ENCODE measurements around the gene SLC25A40. TPM values are rescaled to one million over a fixed set of nuclear protein-coding genes. Genes with fewer than 3 reads are reported as not detected.
"Not testable (repeated sequence)": the region's sequence is repeated elsewhere in the genome, so short reads cannot be mapped to it uniquely, and the experiment has no call there.

The SLC25A40 gene
- total RNA-seq, 2 experiments from 2014 or later, result 36.1 to 45.9 TPM

GRCh38 chr7:87833130-87833529 is 43.0 kb downstream of the SLC25A40 start:
- DNase-seq, result no peak
- H3K27me3 Mint-ChIP-seq, result no peaks in the 10 kb centered on the region
- H3K27ac Mint-ChIP-seq, result no peak overlapping the region
- H3K4me1 Mint-ChIP-seq, result no peaks in the 10 kb centered on the region
- H3K36me3 Mint-ChIP-seq, result peaks cover 15% of the 10 kb centered on the region
- H3K4me3 Mint-ChIP-seq, result no peak overlapping the region
- H3K9me3 Mint-ChIP-seq, result peaks cover 10% of the 10 kb centered on the region

GRCh38 chr7:87831097-87831496 is 45.1 kb downstream of the SLC25A40 start:
- H3K4me1 Mint-ChIP-seq, result no peaks in the 10 kb centered on the region
- DNase-seq, result no peak
- H3K4me3 Mint-ChIP-seq, result no peak overlapping the region
- H3K36me3 Mint-ChIP-seq, result peaks cover 21% of the 10 kb centered on the region
- no peaks in the 10 kb centered on the region for H3K27me3 Mint-ChIP-seq
- no peak overlapping the region for H3K27ac Mint-ChIP-seq
- H3K9me3 Mint-ChIP-seq, result peaks cover 15% of the 10 kb centered on the region

- not testable (repeated sequence) for H3K27me3 Mint-ChIP-seq, H3K4me3 Mint-ChIP-seq
- peaks cover 31% of the 10 kb centered on the region for H3K9me3 Mint-ChIP-seq
Measured at GRCh38 chr7:87828383-87828782, 47.8 kb downstream of the SLC25A40 start.

GRCh38 chr7:87825369-87825768 is 50.8 kb downstream of the SLC25A40 start:
- peaks cover 27% of the 10 kb centered on the region for H3K36me3 Mint-ChIP-seq
- not testable (repeated sequence) for H3K4me1 Mint-ChIP-seq, H3K4me3 Mint-ChIP-seq, H3K27me3 Mint-ChIP-seq, H3K27ac Mint-ChIP-seq, DNase-seq
- H3K9me3 Mint-ChIP-seq, result peaks cover 33% of the 10 kb centered on the region

More at GRCh38 chr7:87828383-87828782, 47.8 kb downstream of the SLC25A40 start:
- H3K36me3 Mint-ChIP-seq, result peaks cover 32% of the 10 kb centered on the region
- not testable (repeated sequence) for DNase-seq, H3K4me1 Mint-ChIP-seq, H3K27ac Mint-ChIP-seq

GRCh38 chr7:87822056-87822455 is 54.1 kb downstream of the SLC25A40 start:
- H3K4me3 Mint-ChIP-seq, H3K27me3 Mint-ChIP-seq, DNase-seq, H3K4me1 Mint-ChIP-seq, H3K27ac Mint-ChIP-seq: not testable (repeated sequence)
- Mint-ChIP-seq H3K9me3 (peaks cover 23% of the 10 kb centered on the region), H3K36me3 (peaks cover 18% of the 10 kb centered on the region)

GRCh38 chr7:87818336-87818735 is 57.8 kb downstream of the SLC25A40 start:
- no peak overlapping the region for H3K27ac Mint-ChIP-seq
- peaks cover 5% of the 10 kb centered on the region for H3K4me1 Mint-ChIP-seq
- DNase-seq, result no peak
- H3K4me3 Mint-ChIP-seq, result no peak overlapping the region
- H3K9me3 Mint-ChIP-seq, result peaks cover 2% of the 10 kb centered on the region
- H3K36me3 Mint-ChIP-seq, result no peaks in the 10 kb centered on the region
- H3K27me3 Mint-ChIP-seq, result no peaks in the 10 kb centered on the region

GRCh38 chr7:87816389-87816788 is 59.8 kb downstream of the SLC25A40 start:
- Mint-ChIP-seq H3K36me3 (no peaks in the 10 kb centered on the region), H3K4me1 (peaks cover 5% of the 10 kb centered on the region), H3K27me3 (no peaks in the 10 kb centered on the region), H3K9me3 (no peaks in the 10 kb centered on the region), H3K4me3 (no peak overlapping the region), H3K27ac (no peak overlapping the region)
- DNase-seq, result no peak

GRCh38 chr7:87810726-87811125 is 65.4 kb downstream of the SLC25A40 start:
- no peaks in the 10 kb centered on the region for H3K27me3 Mint-ChIP-seq
- H3K27ac Mint-ChIP-seq, result no peak overlapping the region
- no peak overlapping the region for H3K4me3 Mint-ChIP-seq
- DNase-seq, result no peak
- H3K9me3 Mint-ChIP-seq, result no peaks in the 10 kb centered on the region
- H3K4me1 Mint-ChIP-seq, result no peaks in the 10 kb centered on the region
- H3K36me3 Mint-ChIP-seq, result no peaks in the 10 kb centered on the region

GRCh38 chr7:87810130-87810529 is 66.0 kb downstream of the SLC25A40 start:
- Mint-ChIP-seq H3K4me3 (no peak overlapping the region), H3K9me3 (no peaks in the 10 kb centered on the region), H3K27ac (no peak overlapping the region), H3K4me1 (no peaks in the 10 kb centered on the region), H3K36me3 (no peaks in the 10 kb centered on the region), H3K27me3 (no peaks in the 10 kb centered on the region)
- no peak for DNase-seq

GRCh38 chr7:87806150-87806549 is 70.0 kb downstream of the SLC25A40 start:
- H3K9me3 Mint-ChIP-seq, result no peaks in the 10 kb centered on the region
- no peak overlapping the region for H3K27ac Mint-ChIP-seq
- no peak for DNase-seq
- no peaks in the 10 kb centered on the region for H3K27me3 Mint-ChIP-seq
- no peaks in the 10 kb centered on the region for H3K36me3 Mint-ChIP-seq
- no peak overlapping the region for H3K4me3 Mint-ChIP-seq
- no peaks in the 10 kb centered on the region for H3K4me1 Mint-ChIP-seq

- H3K27ac Mint-ChIP-seq, result no peak overlapping the region
- no peak for DNase-seq
- no peak overlapping the region for H3K4me3 Mint-ChIP-seq
- no peaks in the 10 kb centered on the region for H3K36me3 Mint-ChIP-seq
- H3K4me1 Mint-ChIP-seq, result no peaks in the 10 kb centered on the region
- no peaks in the 10 kb centered on the region for H3K9me3 Mint-ChIP-seq
- H3K27me3 Mint-ChIP-seq, result peaks cover 11% of the 10 kb centered on the region
Measured at GRCh38 chr7:87797798-87798403, 78.3 kb downstream of the SLC25A40 start.

- peaks cover 16% of the 10 kb centered on the region for H3K27me3 Mint-ChIP-seq
- DNase-seq, result no peak
- H3K27ac Mint-ChIP-seq, result no peak overlapping the region
- H3K4me1 Mint-ChIP-seq, result no peaks in the 10 kb centered on the region
- no peaks in the 10 kb centered on the region for H3K36me3 Mint-ChIP-seq
- no peak overlapping the region for H3K4me3 Mint-ChIP-seq
- H3K9me3 Mint-ChIP-seq, result no peaks in the 10 kb centered on the region
Measured at GRCh38 chr7:87797395-87797794, 78.8 kb downstream of the SLC25A40 start.

- Mint-ChIP-seq H3K4me1 (no peaks in the 10 kb centered on the region), H3K27me3 (no peaks in the 10 kb centered on the region), H3K9me3 (no peaks in the 10 kb centered on the region), H3K36me3 (no peaks in the 10 kb centered on the region), H3K4me3 (no peak overlapping the region), H3K27ac (no peak overlapping the region)
- no peak for DNase-seq
Measured at GRCh38 chr7:87785368-87785995, 90.7 kb downstream of the SLC25A40 start.

- H3K9me3 Mint-ChIP-seq, result peaks cover 3% of the 10 kb centered on the region
- H3K4me3 Mint-ChIP-seq, result no peak overlapping the region
- H3K4me1 Mint-ChIP-seq, result no peaks in the 10 kb centered on the region
- H3K36me3 Mint-ChIP-seq, result no peaks in the 10 kb centered on the region
- no peak overlapping the region for H3K27ac Mint-ChIP-seq
- no peaks in the 10 kb centered on the region for H3K27me3 Mint-ChIP-seq
- DNase-seq, result no peak
Measured at GRCh38 chr7:87784424-87784823, 91.7 kb downstream of the SLC25A40 start.
